ENCODE data around the gene LRMDA. TPM values are rescaled to one million over a fixed set of nuclear protein-coding genes. Genes with fewer than 3 reads are reported as not detected.

LRMDA gene
- total and polyA plus RNA-seq, 2 donors (not counting 3 experiments of a cell fraction or from before 2014, with no cell fraction given) = 9.7 to 18.0 TPM

DNA sequence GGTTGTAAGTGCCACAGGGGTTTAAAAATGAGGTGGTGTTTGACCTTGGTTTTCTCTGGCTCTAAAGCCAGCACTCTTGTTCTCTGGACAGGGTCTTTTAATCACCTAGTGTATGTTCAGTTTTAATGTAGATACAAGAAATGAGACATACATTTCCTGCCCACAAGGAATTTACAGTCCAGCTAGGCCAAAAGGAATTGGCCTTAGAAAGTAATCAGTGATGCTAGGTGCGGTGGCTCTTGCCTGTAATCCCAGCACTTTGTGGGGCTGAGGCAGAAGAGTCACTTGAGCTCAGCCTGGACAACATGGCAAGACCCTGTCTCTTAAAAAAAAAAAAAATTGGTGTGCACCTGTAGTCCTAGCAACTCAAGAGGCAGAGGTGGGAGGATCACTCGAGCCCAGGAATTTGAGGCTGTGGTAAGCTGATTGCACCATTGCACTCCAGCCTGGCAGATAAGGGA, 100.2 kb downstream of the LRMDA start:
- intact Hi-C loops (cut with micrococcal nuclease) = no loop called here
- Histone ChIP-seq H2AFZ (ENCODE audit: low read depth, low read length) (no peak overlapping the region), H4K20me1 (replicated peaks; ENCODE audit: control insufficient read depth, extremely low read depth, insufficient read depth, low read length) (no peaks in the 10 kb centered on the region), H3K9me1 (replicated peaks; ENCODE audit: control insufficient read depth, extremely low read depth, insufficient read depth, low read length) (no peaks in the 10 kb centered on the region), H3K36me3 (ENCODE audit: control insufficient read depth in 2 of 2, extremely low read depth in 1 of 2, insufficient read depth in 2 of 2, low read length in 2 of 2) (no peaks in the 10 kb centered on the region), H3K79me2 (ENCODE audit: control insufficient read depth, insufficient read depth, low read length) (no peaks in the 10 kb centered on the region), H3K27ac (ENCODE audit: insufficient read depth, low read depth, low read length) (no peak overlapping the region), H3K4me3 (replicated peaks in 1 of 3; ENCODE audit: insufficient read depth in 1 of 3, low read depth in 1 of 3, low read length in 3 of 3) (no peak overlapping the region), H3K9ac (replicated peaks; ENCODE audit: extremely low read depth, insufficient read depth, low read length) (no peak overlapping the region), H3K4me1 (ENCODE audit: control insufficient read depth, extremely low read depth, insufficient read depth, low read length) (no peaks in the 10 kb centered on the region), H3K9me3 (replicated peaks; ENCODE audit: control insufficient read depth, insufficient read depth, low read length) (no peaks in the 10 kb centered on the region), H3K4me2 (ENCODE audit: insufficient read depth, low read length) (no peak overlapping the region), H3K27me3 (ENCODE audit: control insufficient read depth in 2 of 2, insufficient read depth in 2 of 2, low read length in 2 of 2) (no peaks in the 10 kb centered on the region)
- no peak for FAIRE-seq
- TF ChIP-seq MAX (IDR thresholded peaks at IDR 0.05; ENCODE audit: insufficient read depth, insufficient read length) = no peak
- no peak for TF ChIP-seq FOS (IDR thresholded peaks at IDR 0.05; ENCODE audit: borderline replicate concordance, insufficient read depth, low read length)
- no peak for TF ChIP-seq JUN (IDR thresholded peaks at IDR 0.05; ENCODE audit: borderline replicate concordance, insufficient read depth, insufficient read length, low read depth)
- TF ChIP-seq POLR2A (IDR thresholded peaks at IDR 0.05; ENCODE audit: low read depth, low read length) = no peak
- no peak for TF ChIP-seq EZH2 (IDR thresholded peaks at IDR 0.05; ENCODE audit: borderline replicate concordance, low read depth, low read length, severe bottlenecking)
- TF ChIP-seq, protein P1, sequence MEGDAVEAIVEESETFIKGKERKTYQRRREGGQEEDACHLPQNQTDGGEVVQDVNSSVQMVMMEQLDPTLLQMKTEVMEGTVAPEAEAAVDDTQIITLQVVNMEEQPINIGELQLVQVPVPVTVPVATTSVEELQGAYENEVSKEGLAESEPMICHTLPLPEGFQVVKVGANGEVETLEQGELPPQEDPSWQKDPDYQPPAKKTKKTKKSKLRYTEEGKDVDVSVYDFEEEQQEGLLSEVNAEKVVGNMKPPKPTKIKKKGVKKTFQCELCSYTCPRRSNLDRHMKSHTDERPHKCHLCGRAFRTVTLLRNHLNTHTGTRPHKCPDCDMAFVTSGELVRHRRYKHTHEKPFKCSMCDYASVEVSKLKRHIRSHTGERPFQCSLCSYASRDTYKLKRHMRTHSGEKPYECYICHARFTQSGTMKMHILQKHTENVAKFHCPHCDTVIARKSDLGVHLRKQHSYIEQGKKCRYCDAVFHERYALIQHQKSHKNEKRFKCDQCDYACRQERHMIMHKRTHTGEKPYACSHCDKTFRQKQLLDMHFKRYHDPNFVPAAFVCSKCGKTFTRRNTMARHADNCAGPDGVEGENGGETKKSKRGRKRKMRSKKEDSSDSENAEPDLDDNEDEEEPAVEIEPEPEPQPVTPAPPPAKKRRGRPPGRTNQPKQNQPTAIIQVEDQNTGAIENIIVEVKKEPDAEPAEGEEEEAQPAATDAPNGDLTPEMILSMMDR (IDR thresholded peaks at IDR 0.05; ENCODE audit: extremely low read depth in 1 of 2, insufficient read depth in 1 of 2, low read depth in 1 of 2, low read length in 2 of 2) = no peak
- TF ChIP-seq MYC (IDR thresholded peaks at IDR 0.05; ENCODE audit: low read depth, low read length) = no peak
- TF ChIP-seq POLR2AphosphoS5 (IDR thresholded peaks at IDR 0.05; ENCODE audit: insufficient read depth, low read depth, low read length) = no peak
- no peak for TF ChIP-seq GATA2 (IDR thresholded peaks at IDR 0.05; ENCODE audit: insufficient read depth, insufficient read length, low read depth, low read length)
- dilution Hi-C loops (cut with MboI; ENCODE audit: extremely low pct_ligation_motif_present, low sequenced_read_pairs) = no loop called here
- BruUV-seq (replicated peaks) = no TSS peak
- ChIA-PET CTCF (no interaction called here), POLR2A (no interaction called here)
- DNase-seq (ENCODE audit: low read depth, low spot score) = no peak
